ENCODE data around the gene MYH8. TPM values are rescaled to one million over a fixed set of nuclear protein-coding genes. Genes with fewer than 3 reads are reported as not detected.

Gene MYH8
- total and polyA plus RNA-seq, 2 donors (not counting 1 experiment from before 2014, with no cell fraction given): not detected

GRCh38 chr17:10380631-10381408, 40.9 kb downstream of the MYH8 start:
- Histone ChIP-seq H3K9me3 (ENCODE audit: control extremely low read depth in 1 of 3, control insufficient read depth in 2 of 3, insufficient read depth in 1 of 3, low read length in 2 of 3) (no peaks in the 10 kb centered on the region), H3K27me3 (replicated peaks in 1 of 4; ENCODE audit: control extremely low read depth in 1 of 4, control insufficient read depth in 3 of 4, insufficient read depth in 4 of 4, low read length in 3 of 4) (no peaks in the 10 kb centered on the region), H3K4me3 (ENCODE audit: control extremely low read depth in 1 of 5, extremely low read depth in 1 of 5, insufficient read depth in 1 of 5, low read depth in 2 of 5, low read length in 4 of 5) (no peak overlapping the region), H3K36me3 (replicated peaks in 1 of 2; ENCODE audit: control extremely low read depth in 1 of 2, control insufficient read depth in 1 of 2, extremely low read depth in 1 of 2, insufficient read depth in 2 of 2, low read length in 1 of 2) (no peaks in the 10 kb centered on the region), H3K27ac (ENCODE audit: low read length in 2 of 2) (no peak overlapping the region), H2AFZ (ENCODE audit: insufficient read depth, low read depth, low read length, poor library complexity, severe bottlenecking) (no peak overlapping the region), H3K4me2 (replicated peaks; ENCODE audit: low read depth, low read length, poor library complexity, severe bottlenecking) (no peak overlapping the region), H3K4me1 (ENCODE audit: control insufficient read depth in 2 of 2, insufficient read depth in 2 of 2, low read length in 2 of 2) (no peaks in the 10 kb centered on the region), H3K79me2 (ENCODE audit: control insufficient read depth, insufficient read depth, low read length) (no peaks in the 10 kb centered on the region), H3K9ac (ENCODE audit: low read length) (no peak overlapping the region), H4K20me1 (ENCODE audit: control insufficient read depth, insufficient read depth, low read length, poor library complexity, severe bottlenecking) (no peaks in the 10 kb centered on the region)
- Mint-ChIP-seq H3K4me3 (no peak overlapping the region), H3K4me1 (no peaks in the 10 kb centered on the region), H3K27me3 (no peaks in the 10 kb centered on the region), H3K9me3 (ENCODE audit: insufficient read depth) (no peaks in the 10 kb centered on the region), H3K27ac (no peak overlapping the region)
- DNase-seq (no peak), ATAC-seq (ENCODE audit: low read depth) (no peak)
- ChIA-PET POLR2A (no interaction called here), CTCF (no interaction called here)
- no peak for TF ChIP-seq EZH2 (IDR thresholded peaks at IDR 0.05; ENCODE audit: borderline replicate concordance, insufficient read depth, low read depth, low read length, poor library complexity, severe bottlenecking)
- no peak for TF ChIP-seq CTCF (IDR thresholded peaks at IDR 0.05)
- 100% methylated on average over 2 of the region's 3 CpGs for WGBS (ENCODE audit: insufficient coverage)
- intact Hi-C loops (cut with micrococcal nuclease): no loop called here

- ChIA-PET POLR2A (no interaction called here), CTCF (no interaction called here)
- peaks cover 0 to 2% (median 0%) of the 10 kb centered on the region in 3 donors for H3K9me3 ChIP-seq (ENCODE audit: control extremely low read depth in 1 of 3, control insufficient read depth in 2 of 3, insufficient read depth in 1 of 3, low read length in 2 of 3)
- no peaks in the 10 kb centered on the region for H3K79me2 ChIP-seq (ENCODE audit: control insufficient read depth, insufficient read depth, low read length)
- H3K4me2 ChIP-seq (replicated peaks; ENCODE audit: low read depth, low read length, poor library complexity, severe bottlenecking): no peak within 1 kb of the TSS
- H4K20me1 ChIP-seq (ENCODE audit: control insufficient read depth, insufficient read depth, low read length, poor library complexity, severe bottlenecking): no peaks in the 10 kb centered on the region
- no peak for TF ChIP-seq EZH2 (IDR thresholded peaks at IDR 0.05; ENCODE audit: borderline replicate concordance, insufficient read depth, low read depth, low read length, poor library complexity, severe bottlenecking)
- no peak for TF ChIP-seq CTCF (IDR thresholded peaks at IDR 0.05)
- Mint-ChIP-seq H3K27ac (no peak within 1 kb of the TSS), H3K27me3 (peaks cover 20% of the 10 kb centered on the region), H3K4me1 (no peaks in the 10 kb centered on the region), H3K4me3 (no peak within 1 kb of the TSS), H3K9me3 (ENCODE audit: insufficient read depth) (no peaks in the 10 kb centered on the region)
- DNase-seq (no peak), ATAC-seq (ENCODE audit: low read depth) (no peak)
- H3K4me3 ChIP-seq (ENCODE audit: control extremely low read depth in 1 of 5, extremely low read depth in 1 of 5, insufficient read depth in 1 of 5, low read depth in 2 of 5, low read length in 4 of 5): no peak within 1 kb of the TSS
- no peak within 1 kb of the TSS for H2AFZ ChIP-seq (ENCODE audit: insufficient read depth, low read depth, low read length, poor library complexity, severe bottlenecking)
- H3K36me3 ChIP-seq (replicated peaks in 1 of 2; ENCODE audit: control extremely low read depth in 1 of 2, control insufficient read depth in 1 of 2, extremely low read depth in 1 of 2, insufficient read depth in 2 of 2, low read length in 1 of 2): no peaks in the 10 kb centered on the region
- H3K4me1 ChIP-seq (ENCODE audit: control insufficient read depth in 2 of 2, insufficient read depth in 2 of 2, low read length in 2 of 2): no peaks in the 10 kb centered on the region
- WGBS (ENCODE audit: insufficient coverage): 72% methylated on average over 4 of the region's 5 CpGs
- H3K27me3 ChIP-seq (replicated peaks in 1 of 4; ENCODE audit: control extremely low read depth in 1 of 4, control insufficient read depth in 3 of 4, insufficient read depth in 4 of 4, low read length in 3 of 4): no peaks in the 10 kb centered on the region
- no peak within 1 kb of the TSS for H3K9ac ChIP-seq (ENCODE audit: low read length)
- intact Hi-C loops (cut with micrococcal nuclease): no loop called here
- H3K27ac ChIP-seq (ENCODE audit: low read length in 2 of 2): no peak within 1 kb of the TSS
These were observed 48.8 kb downstream of the MYH8 start, which contains the start of gene MYH13 for GRCh38 chr17:10372906-10373305. Gene MYH13, minus strand, starts transcription at chr17:10373006. Its CDS starts 8,476 bp downstream, at chr17:10364530.

Measured in B cell (primary cell).